ENCODE measurements around the gene THBS1. TPM values are rescaled to one million over a fixed set of nuclear protein-coding genes. Genes with fewer than 3 reads are reported as not detected.

The THBS1 gene
- total and polyA plus RNA-seq, 9 donors, result 45.5 to 137 (median 74.5) TPM

DNA sequence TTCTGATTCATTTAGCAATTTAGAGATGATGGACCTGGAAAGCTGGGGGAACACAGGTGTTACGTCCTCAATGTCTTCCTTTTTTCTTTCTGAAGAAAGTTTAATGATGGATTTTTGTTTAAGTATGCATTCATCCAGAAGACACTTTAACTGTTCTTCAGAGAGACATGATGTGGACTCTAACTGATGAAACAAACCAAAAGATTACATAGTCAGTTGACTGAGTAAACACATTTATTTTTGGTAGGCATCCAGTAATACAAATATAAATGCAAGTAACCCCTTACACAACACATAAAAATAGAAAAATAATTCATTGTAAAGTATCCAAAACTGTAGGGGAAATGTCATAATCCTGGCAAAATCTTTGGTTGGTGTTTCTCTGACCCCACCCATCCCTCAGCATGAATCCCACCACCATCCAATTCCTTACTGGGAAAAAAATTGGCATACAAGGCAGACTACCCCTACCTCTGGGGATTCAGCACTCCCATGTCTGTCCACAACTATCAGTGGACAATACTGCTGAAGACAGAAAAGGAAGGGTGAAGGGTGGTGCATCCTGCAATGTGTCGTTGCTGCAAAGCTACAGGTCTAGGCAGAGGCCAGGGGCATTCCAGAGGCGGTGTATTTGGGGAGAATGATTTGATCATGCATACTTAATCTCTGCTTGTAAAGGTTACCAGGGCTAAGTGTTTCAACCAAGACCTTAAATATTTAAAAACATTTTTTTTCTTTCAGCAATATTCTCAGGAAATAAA lies 37.4 kb downstream of the THBS1 start:
- no peaks in the 10 kb centered on the region for H3K27me3 ChIP-seq (ENCODE audit: control insufficient read depth, insufficient read depth, low read length)
- no peaks in the 10 kb centered on the region for H3K36me3 ChIP-seq (ENCODE audit: control insufficient read depth, insufficient read depth, low read length)
- H3K4me1 ChIP-seq (ENCODE audit: control insufficient read depth, insufficient read depth, low read length), result no peaks in the 10 kb centered on the region
- WGBS (ENCODE audit: insufficient coverage), result 80% methylated on average over 1 of the region's 3 CpGs
- no peak overlapping the region for H3K27ac ChIP-seq (ENCODE audit: low read length)
- H3K9me3 ChIP-seq (replicated peaks; ENCODE audit: control insufficient read depth, low read depth, low read length), result no peaks in the 10 kb centered on the region
- no peak overlapping the region for H3K4me3 ChIP-seq (ENCODE audit: low read length)
- no peak for DNase-seq

DNA sequence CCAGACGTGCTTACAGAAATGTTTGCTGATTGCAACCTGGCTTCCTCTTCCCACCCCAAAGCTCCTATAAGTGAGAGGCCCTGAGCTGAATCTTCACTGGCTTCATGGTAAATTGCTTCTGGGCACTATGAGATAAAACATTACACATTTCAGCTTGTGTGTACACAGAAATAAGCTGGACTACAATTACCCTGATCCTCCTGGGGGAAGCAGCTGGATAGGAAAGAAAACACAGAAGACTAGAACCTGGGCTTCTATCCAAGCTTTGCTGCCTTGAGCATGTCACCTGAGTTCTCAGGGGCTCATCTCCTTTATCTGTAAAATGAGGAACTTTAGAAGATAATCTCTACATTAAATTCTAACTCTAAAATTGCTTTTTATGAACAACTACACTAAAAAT lies 40.3 kb downstream of the THBS1 start:
- no CpG with 5 or more reads among the region's 1 CpG for WGBS (ENCODE audit: insufficient coverage)
- Histone ChIP-seq H3K36me3 (ENCODE audit: control insufficient read depth, insufficient read depth, low read length) (no peaks in the 10 kb centered on the region), H3K4me1 (ENCODE audit: control insufficient read depth, insufficient read depth, low read length) (peaks cover 2% of the 10 kb centered on the region), H3K9me3 (replicated peaks; ENCODE audit: control insufficient read depth, low read depth, low read length) (no peaks in the 10 kb centered on the region), H3K27me3 (ENCODE audit: control insufficient read depth, insufficient read depth, low read length) (no peaks in the 10 kb centered on the region), H3K27ac (ENCODE audit: low read length) (no peak overlapping the region), H3K4me3 (ENCODE audit: low read length) (no peak overlapping the region)
- peak; percentile 33 for DNase-seq

DNA sequence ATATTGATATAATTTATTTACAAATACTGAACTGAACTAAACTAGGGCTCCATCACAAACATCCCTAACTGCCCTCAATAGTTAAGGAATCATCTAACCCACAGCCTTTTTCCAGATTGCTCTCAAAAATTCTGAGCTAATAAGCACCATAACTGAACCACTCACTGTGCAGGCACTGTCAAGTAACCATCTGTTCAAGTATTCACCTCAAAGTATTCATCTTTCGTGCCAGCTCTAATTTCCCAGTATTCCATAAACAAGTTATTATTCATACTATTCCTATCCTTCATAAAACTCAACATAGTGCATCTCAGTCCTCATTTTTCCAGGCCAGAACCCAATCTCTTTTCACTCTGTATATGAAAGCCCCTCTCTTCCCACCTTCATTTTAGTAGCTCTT lies 41.1 kb downstream of the THBS1 start:
- no peaks in the 10 kb centered on the region for H3K9me3 ChIP-seq (replicated peaks; ENCODE audit: control insufficient read depth, low read depth, low read length)
- peaks cover 2% of the 10 kb centered on the region for H3K4me1 ChIP-seq (ENCODE audit: control insufficient read depth, insufficient read depth, low read length)
- H3K27me3 ChIP-seq (ENCODE audit: control insufficient read depth, insufficient read depth, low read length), result no peaks in the 10 kb centered on the region
- H3K4me3 ChIP-seq (ENCODE audit: low read length), result no peak overlapping the region
- 24% methylated on average over 1 of the region's 1 CpG for WGBS (ENCODE audit: insufficient coverage)
- no peak overlapping the region for H3K27ac ChIP-seq (ENCODE audit: low read length)
- peak; percentile 80 for DNase-seq
- no peaks in the 10 kb centered on the region for H3K36me3 ChIP-seq (ENCODE audit: control insufficient read depth, insufficient read depth, low read length)

DNA sequence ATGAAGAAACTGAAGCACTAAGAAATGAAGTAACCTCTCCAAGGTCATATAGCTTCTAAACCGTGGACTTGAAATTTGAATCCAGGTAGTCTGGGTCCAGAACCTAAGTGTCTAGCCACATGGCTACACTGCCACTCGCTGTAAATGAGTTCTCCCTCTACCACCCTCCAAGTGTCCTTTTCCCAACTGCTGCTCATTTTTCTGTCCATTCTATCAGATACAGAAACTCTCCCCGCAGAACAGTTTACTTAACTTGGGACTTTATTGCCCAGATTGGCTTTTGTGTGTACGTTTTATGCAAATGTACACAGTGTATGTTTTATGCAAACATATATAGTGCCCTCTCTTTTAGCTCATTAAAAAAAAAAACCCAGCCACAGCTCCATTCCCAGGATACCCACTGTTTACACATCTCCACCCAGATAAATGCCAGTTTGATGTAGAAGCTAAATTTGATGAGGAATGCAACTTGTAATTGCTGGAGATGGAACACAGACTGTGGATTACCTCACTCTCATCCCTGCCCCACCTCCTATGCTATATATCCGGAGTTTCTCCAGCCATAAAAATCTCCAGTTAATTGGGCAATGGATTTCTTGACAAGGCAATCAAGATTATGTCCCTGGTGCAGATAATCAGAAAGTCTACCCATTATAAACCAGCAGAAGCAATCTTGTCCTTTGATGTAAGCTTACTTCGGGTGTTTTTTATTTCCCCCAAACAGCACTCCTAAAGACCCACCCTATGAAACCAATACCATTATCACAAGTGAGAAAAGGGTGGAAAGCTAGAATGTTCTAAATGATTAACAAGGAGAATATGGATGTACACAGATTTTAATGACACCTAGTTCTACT lies 42.0 kb downstream of the THBS1 start:
- 67% methylated on average over 3 of the region's 6 CpGs for WGBS (ENCODE audit: insufficient coverage)
- no peaks in the 10 kb centered on the region for H3K36me3 ChIP-seq (ENCODE audit: control insufficient read depth, insufficient read depth, low read length)
- no peak overlapping the region for H3K4me3 ChIP-seq (ENCODE audit: low read length)
- peaks cover 5% of the 10 kb centered on the region for H3K4me1 ChIP-seq (ENCODE audit: control insufficient read depth, insufficient read depth, low read length)
- peak overlapping the region; percentile 22 for H3K27ac ChIP-seq (ENCODE audit: low read length)
- no peaks in the 10 kb centered on the region for H3K27me3 ChIP-seq (ENCODE audit: control insufficient read depth, insufficient read depth, low read length)
- DNase-seq, result no peak
- no peaks in the 10 kb centered on the region for H3K9me3 ChIP-seq (replicated peaks; ENCODE audit: control insufficient read depth, low read depth, low read length)

DNA sequence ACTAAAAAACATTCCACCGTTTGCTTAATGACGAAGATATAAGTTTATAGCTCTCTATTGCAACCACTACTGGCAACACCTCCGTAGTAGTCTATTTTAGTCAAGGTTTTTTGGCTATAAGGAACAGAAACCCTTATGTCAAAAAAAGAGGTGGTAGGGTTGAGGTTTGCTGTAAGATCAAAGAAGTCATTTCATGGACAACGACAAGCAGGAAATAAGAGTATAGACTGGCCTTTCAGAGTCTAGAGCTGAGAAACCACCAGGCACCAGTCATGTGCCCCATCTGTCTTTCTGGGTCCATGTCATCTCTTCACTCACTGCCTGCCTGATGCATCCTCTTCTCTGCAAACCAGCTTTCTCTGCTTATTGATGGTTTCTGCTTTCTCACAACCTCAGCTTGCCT lies 42.7 kb downstream of the THBS1 start:
- no peak overlapping the region for H3K4me3 ChIP-seq (ENCODE audit: low read length)
- peaks cover 12% of the 10 kb centered on the region for H3K4me1 ChIP-seq (ENCODE audit: control insufficient read depth, insufficient read depth, low read length)
- H3K27ac ChIP-seq (ENCODE audit: low read length), result no peak overlapping the region
- DNase-seq, result no peak
- no peaks in the 10 kb centered on the region for H3K9me3 ChIP-seq (replicated peaks; ENCODE audit: control insufficient read depth, low read depth, low read length)
- WGBS (ENCODE audit: insufficient coverage), result 50% methylated on average over 1 of the region's 4 CpGs
- H3K27me3 ChIP-seq (ENCODE audit: control insufficient read depth, insufficient read depth, low read length), result no peaks in the 10 kb centered on the region
- no peaks in the 10 kb centered on the region for H3K36me3 ChIP-seq (ENCODE audit: control insufficient read depth, insufficient read depth, low read length)

DNA sequence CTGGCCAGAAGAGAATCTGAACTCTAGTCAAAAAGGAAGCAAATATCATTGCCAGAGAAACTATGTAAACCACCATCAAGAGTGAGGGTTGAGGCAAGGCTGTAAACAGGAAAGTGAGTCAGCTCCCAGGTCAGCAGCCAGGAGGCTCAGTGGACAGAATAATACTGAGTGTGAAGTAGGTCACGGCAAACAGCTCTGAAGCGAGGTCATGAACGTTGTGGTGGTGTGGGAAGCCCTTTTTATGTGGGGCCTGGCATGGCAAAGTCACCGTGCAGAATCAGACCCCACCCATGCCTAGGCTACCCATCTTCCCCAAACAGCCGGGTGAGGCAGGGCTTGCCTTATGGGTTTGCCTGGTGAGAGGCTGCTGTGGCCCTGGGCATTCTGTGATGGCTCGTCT lies 43.9 kb downstream of the THBS1 start:
- WGBS (ENCODE audit: insufficient coverage), result 92% methylated on average over 4 of the region's 6 CpGs
- peak; percentile 24 for DNase-seq
- H3K36me3 ChIP-seq (ENCODE audit: control insufficient read depth, insufficient read depth, low read length), result no peaks in the 10 kb centered on the region
- H3K4me1 ChIP-seq (ENCODE audit: control insufficient read depth, insufficient read depth, low read length), result peaks cover 21% of the 10 kb centered on the region
- H3K27me3 ChIP-seq (ENCODE audit: control insufficient read depth, insufficient read depth, low read length), result no peaks in the 10 kb centered on the region
- H3K4me3 ChIP-seq (ENCODE audit: low read length), result no peak overlapping the region
- no peak overlapping the region for H3K27ac ChIP-seq (ENCODE audit: low read length)
- no peaks in the 10 kb centered on the region for H3K9me3 ChIP-seq (replicated peaks; ENCODE audit: control insufficient read depth, low read depth, low read length)

DNA sequence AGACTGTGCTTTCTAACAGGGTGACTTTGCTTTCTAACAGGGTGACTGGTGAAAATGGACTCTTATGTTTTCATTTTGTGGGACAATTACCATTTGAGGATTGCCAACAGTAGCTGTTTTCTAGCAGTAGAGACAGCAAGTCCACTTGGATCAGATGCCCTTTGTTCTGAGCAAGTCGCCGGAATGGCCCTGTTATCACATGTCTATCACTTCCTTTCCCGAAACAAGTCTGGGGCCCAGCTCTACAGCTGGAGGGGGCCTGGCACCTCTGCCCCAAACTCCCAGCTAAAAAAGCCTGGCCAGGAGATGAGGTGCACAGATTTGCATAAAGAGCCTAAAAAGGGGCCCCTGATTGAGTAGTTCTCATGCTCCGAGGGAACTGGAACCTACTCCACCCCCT lies 44.6 kb downstream of the THBS1 start:
- H3K4me3 ChIP-seq (ENCODE audit: low read length), result no peak overlapping the region
- no peaks in the 10 kb centered on the region for H3K27me3 ChIP-seq (ENCODE audit: control insufficient read depth, insufficient read depth, low read length)
- DNase-seq, result no peak
- H3K36me3 ChIP-seq (ENCODE audit: control insufficient read depth, insufficient read depth, low read length), result no peaks in the 10 kb centered on the region
- 79% methylated on average over 2 of the region's 4 CpGs for WGBS (ENCODE audit: insufficient coverage)
- H3K4me1 ChIP-seq (ENCODE audit: control insufficient read depth, insufficient read depth, low read length), result peaks cover 21% of the 10 kb centered on the region
- H3K27ac ChIP-seq (ENCODE audit: low read length), result no peak overlapping the region
- no peaks in the 10 kb centered on the region for H3K9me3 ChIP-seq (replicated peaks; ENCODE audit: control insufficient read depth, low read depth, low read length)

DNA sequence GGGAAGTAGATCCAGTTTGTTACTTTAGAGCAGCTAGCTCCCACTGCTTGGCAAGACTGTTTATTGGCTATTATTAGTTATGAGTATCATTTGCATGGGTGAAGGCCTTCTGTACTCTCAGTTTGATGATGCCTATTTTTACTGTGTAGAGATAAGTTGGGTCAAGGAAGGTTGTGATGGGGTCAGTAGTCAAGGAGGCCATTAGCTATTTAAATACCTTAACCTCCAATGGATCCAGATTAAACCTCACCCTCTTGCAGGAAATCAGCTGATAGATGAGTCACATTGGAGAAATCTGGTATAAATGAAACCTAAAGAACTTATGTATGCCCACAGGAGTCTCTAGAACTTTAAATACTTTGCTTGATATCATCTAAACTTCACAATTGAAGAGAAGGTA lies 45.0 kb downstream of the THBS1 start:
- DNase-seq, result no peak
- H3K4me1 ChIP-seq (ENCODE audit: control insufficient read depth, insufficient read depth, low read length), result peaks cover 21% of the 10 kb centered on the region
- no peak overlapping the region for H3K27ac ChIP-seq (ENCODE audit: low read length)

DNA sequence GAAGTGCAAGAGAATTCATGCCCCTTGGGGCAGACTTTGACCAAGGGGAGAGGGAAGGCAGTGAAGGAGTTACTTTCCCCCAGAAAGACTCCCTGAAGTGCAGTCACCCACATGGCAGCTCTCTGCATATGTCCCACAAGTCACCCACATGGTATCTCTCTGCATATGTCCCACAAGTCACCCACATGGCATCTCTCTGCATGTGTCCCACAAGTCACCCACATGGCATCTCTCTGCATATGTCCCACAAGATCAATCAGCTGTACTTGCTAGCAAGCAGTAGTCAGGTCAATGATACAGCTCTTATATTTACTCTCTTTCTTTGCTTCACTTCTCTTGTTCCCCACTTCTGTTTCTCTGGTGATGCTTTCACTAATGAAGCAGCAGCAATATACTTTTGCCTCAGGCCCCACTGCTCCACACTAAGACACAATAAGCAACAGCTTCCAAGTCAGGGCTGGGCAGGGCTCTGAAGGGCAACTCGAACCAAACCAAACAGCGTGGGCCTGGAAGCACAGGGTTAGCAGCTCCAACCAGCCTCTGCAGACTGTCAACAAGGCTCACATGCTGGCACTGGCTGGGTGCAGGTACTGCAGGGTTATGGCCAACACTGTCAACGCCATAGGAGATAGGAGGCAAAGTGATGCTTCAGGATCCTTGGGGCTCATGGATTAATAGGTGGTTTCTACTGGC lies 46.7 kb downstream of the THBS1 start:
- Histone ChIP-seq H3K36me3 (ENCODE audit: control insufficient read depth, insufficient read depth, low read length) (no peaks in the 10 kb centered on the region), H3K9me3 (replicated peaks; ENCODE audit: control insufficient read depth, low read depth, low read length) (no peaks in the 10 kb centered on the region), H3K4me3 (ENCODE audit: low read length) (no peak overlapping the region), H3K27me3 (ENCODE audit: control insufficient read depth, insufficient read depth, low read length) (no peaks in the 10 kb centered on the region), H3K27ac (ENCODE audit: low read length) (no peak overlapping the region), H3K4me1 (ENCODE audit: control insufficient read depth, insufficient read depth, low read length) (peaks cover 21% of the 10 kb centered on the region)
- DNase-seq, result no peak
- WGBS (ENCODE audit: insufficient coverage), result 95% methylated on average over 3 of the region's 3 CpGs

More for the DNA sequence above, 45.0 kb downstream of the THBS1 start:
- no peaks in the 10 kb centered on the region for H3K36me3 ChIP-seq (ENCODE audit: control insufficient read depth, insufficient read depth, low read length)
- no peak overlapping the region for H3K4me3 ChIP-seq (ENCODE audit: low read length)
- no peaks in the 10 kb centered on the region for H3K9me3 ChIP-seq (replicated peaks; ENCODE audit: control insufficient read depth, low read depth, low read length)
- no peaks in the 10 kb centered on the region for H3K27me3 ChIP-seq (ENCODE audit: control insufficient read depth, insufficient read depth, low read length)

DNA sequence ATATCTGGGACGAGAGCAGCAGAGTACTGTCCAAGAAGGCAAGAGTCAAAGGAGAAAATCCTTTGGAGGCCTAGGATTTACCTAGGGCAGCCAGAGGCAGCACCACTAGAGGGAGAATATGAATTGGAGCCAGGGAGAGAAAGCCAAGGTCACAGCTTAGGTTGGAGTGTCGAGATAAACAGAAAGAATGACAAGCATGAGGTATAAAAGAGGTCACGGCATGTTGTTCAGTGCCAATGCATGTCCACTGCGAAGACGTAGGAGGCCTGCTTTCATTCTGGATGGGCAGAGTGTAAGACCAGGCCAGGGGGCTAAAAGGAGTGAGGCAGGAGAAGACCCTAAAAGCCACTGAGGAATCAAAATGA lies 47.2 kb downstream of the THBS1 start:
- no peaks in the 10 kb centered on the region for H3K36me3 ChIP-seq (ENCODE audit: control insufficient read depth, insufficient read depth, low read length)
- H3K27ac ChIP-seq (ENCODE audit: low read length), result no peak overlapping the region
- no peak overlapping the region for H3K4me3 ChIP-seq (ENCODE audit: low read length)
- H3K27me3 ChIP-seq (ENCODE audit: control insufficient read depth, insufficient read depth, low read length), result no peaks in the 10 kb centered on the region
- 57% methylated on average over 5 of the region's 5 CpGs for WGBS (ENCODE audit: insufficient coverage)
- H3K9me3 ChIP-seq (replicated peaks; ENCODE audit: control insufficient read depth, low read depth, low read length), result no peaks in the 10 kb centered on the region
- DNase-seq, result no peak
- H3K4me1 ChIP-seq (ENCODE audit: control insufficient read depth, insufficient read depth, low read length), result peaks cover 21% of the 10 kb centered on the region

Measured in muscle of leg (tissue), 11 donors.